Activated T-helper 17 cell treated with anti-CD3 and anti-CD28 coated beads, Interleukin-2, amount 50 U/mL, for 72 hours (primary cell): ENCODE measurements around the gene SYT1. TPM values are rescaled to one million over a fixed set of nuclear protein-coding genes. Genes with fewer than 3 reads are reported as not detected.
"Not testable (repeated sequence)": the region's sequence is repeated elsewhere in the genome, so short reads cannot be mapped to it uniquely, and the experiment has no call there.

Experiments
- ATAC-seq: fragments of 150-1000 bp; cut with Tn5 transposase; replicated peaks from 2 replicates; pipeline ENCODE4 v1.10.0; 2021; ENCODE audit warnings: mild to moderate bottlenecking, moderate library complexity
- H3K27ac Mint-ChIP-seq: one replicate; pipeline ENCODE4 v1.8.0; 2022; ENCODE audit warnings: mixed read lengths
- H3K27me3 Mint-ChIP-seq: one replicate; pipeline ENCODE4 v1.8.0; 2022; ENCODE audit warnings: mixed read lengths
- H3K36me3 Mint-ChIP-seq: one replicate; pipeline ENCODE4 v1.8.0; 2022; ENCODE audit warnings: low read depth, mild to moderate bottlenecking, mixed read lengths
- H3K4me1 Mint-ChIP-seq: one replicate; pipeline ENCODE4 v1.8.0; 2022; ENCODE audit warnings: mixed read lengths
- H3K4me3 Mint-ChIP-seq: one replicate; pipeline ENCODE4 v1.8.0; 2022; ENCODE audit warnings: mild to moderate bottlenecking, mixed read lengths
- H3K9me3 Mint-ChIP-seq: one replicate; pipeline ENCODE4 v1.8.0; 2022; ENCODE audit warnings: mixed read lengths
- total RNA-seq, 2 donors: library from RNA; stranded (reverse); gene quantifications; one replicate each; pipeline ENCODE4 v1.2.3, GENCODE V29; 2022

SYT1 gene
- total RNA-seq, 2 donors from 2014 or later: not detected

GRCh38 chr12:79187032-79187431, 322.5 kb downstream of the SYT1 start:
- H3K36me3 Mint-ChIP-seq: no peaks in the 10 kb centered on the region
- H3K4me1 Mint-ChIP-seq: no peaks in the 10 kb centered on the region
- H3K4me3 Mint-ChIP-seq: no peak overlapping the region
- H3K27ac Mint-ChIP-seq: no peak overlapping the region
- peaks cover 15% of the 10 kb centered on the region for H3K9me3 Mint-ChIP-seq
- H3K27me3 Mint-ChIP-seq: no peaks in the 10 kb centered on the region
- no peak for ATAC-seq

- Mint-ChIP-seq H3K9me3 (peaks cover 16% of the 10 kb centered on the region), H3K27ac (no peak overlapping the region), H3K4me3 (no peak overlapping the region), H3K4me1 (no peaks in the 10 kb centered on the region), H3K27me3 (no peaks in the 10 kb centered on the region), H3K36me3 (no peaks in the 10 kb centered on the region)
- no peak for ATAC-seq
These were observed 326.8 kb downstream of the SYT1 start for GRCh38 chr12:79191391-79191790.

- ATAC-seq: no peak
- H3K36me3 Mint-ChIP-seq: no peaks in the 10 kb centered on the region
These were observed 330.0 kb downstream of the SYT1 start for GRCh38 chr12:79194595-79194994.

GRCh38 chr12:79199166-79199565, 334.6 kb downstream of the SYT1 start:
- no peaks in the 10 kb centered on the region for H3K27me3 Mint-ChIP-seq
- no peaks in the 10 kb centered on the region for H3K36me3 Mint-ChIP-seq
- H3K4me1 Mint-ChIP-seq: no peaks in the 10 kb centered on the region
- no peak for ATAC-seq
- H3K4me3 Mint-ChIP-seq: no peak overlapping the region
- peaks cover 4% of the 10 kb centered on the region for H3K9me3 Mint-ChIP-seq
- no peak overlapping the region for H3K27ac Mint-ChIP-seq

More at GRCh38 chr12:79194595-79194994, 330.0 kb downstream of the SYT1 start:
- no peaks in the 10 kb centered on the region for H3K27me3 Mint-ChIP-seq
- no peak overlapping the region for H3K27ac Mint-ChIP-seq
- no peak overlapping the region for H3K4me3 Mint-ChIP-seq
- no peaks in the 10 kb centered on the region for H3K4me1 Mint-ChIP-seq
- H3K9me3 Mint-ChIP-seq: peaks cover 10% of the 10 kb centered on the region

GRCh38 chr12:79200176-79200575, 335.6 kb downstream of the SYT1 start:
- ATAC-seq: no peak
- Mint-ChIP-seq H3K9me3 (peaks cover 4% of the 10 kb centered on the region), H3K27me3 (no peaks in the 10 kb centered on the region), H3K36me3 (no peaks in the 10 kb centered on the region), H3K27ac (no peak overlapping the region), H3K4me1 (no peaks in the 10 kb centered on the region), H3K4me3 (no peak overlapping the region)

- ATAC-seq: no peak
- H3K9me3 Mint-ChIP-seq: peaks cover 4% of the 10 kb centered on the region
- no peaks in the 10 kb centered on the region for H3K27me3 Mint-ChIP-seq
- H3K27ac Mint-ChIP-seq: no peak overlapping the region
- no peaks in the 10 kb centered on the region for H3K36me3 Mint-ChIP-seq
- H3K4me1 Mint-ChIP-seq: no peaks in the 10 kb centered on the region
- H3K4me3 Mint-ChIP-seq: no peak overlapping the region
These were observed 338.6 kb downstream of the SYT1 start for GRCh38 chr12:79203058-79203647.

GRCh38 chr12:79206871-79207270, 342.3 kb downstream of the SYT1 start:
- no peak overlapping the region for H3K27ac Mint-ChIP-seq
- no peaks in the 10 kb centered on the region for H3K36me3 Mint-ChIP-seq
- no peaks in the 10 kb centered on the region for H3K4me1 Mint-ChIP-seq
- no peaks in the 10 kb centered on the region for H3K27me3 Mint-ChIP-seq
- no peak overlapping the region for H3K4me3 Mint-ChIP-seq
- no peak for ATAC-seq
- peaks cover 11% of the 10 kb centered on the region for H3K9me3 Mint-ChIP-seq

GRCh38 chr12:79210403-79210802, 345.8 kb downstream of the SYT1 start:
- not testable (repeated sequence) for H3K27ac Mint-ChIP-seq, H3K9me3 Mint-ChIP-seq, H3K27me3 Mint-ChIP-seq, H3K36me3 Mint-ChIP-seq, ATAC-seq, H3K4me3 Mint-ChIP-seq, H3K4me1 Mint-ChIP-seq

- Mint-ChIP-seq H3K27me3 (no peaks in the 10 kb centered on the region), H3K9me3 (peaks cover 10% of the 10 kb centered on the region), H3K4me1 (no peaks in the 10 kb centered on the region), H3K4me3 (no peak overlapping the region), H3K27ac (no peak overlapping the region), H3K36me3 (no peaks in the 10 kb centered on the region)
- no peak for ATAC-seq
These were observed 352.7 kb downstream of the SYT1 start for GRCh38 chr12:79217306-79217705.

GRCh38 chr12:79223210-79223609, 358.6 kb downstream of the SYT1 start:
- no peak overlapping the region for H3K4me3 Mint-ChIP-seq
- no peak for ATAC-seq
- no peaks in the 10 kb centered on the region for H3K36me3 Mint-ChIP-seq
- no peaks in the 10 kb centered on the region for H3K4me1 Mint-ChIP-seq
- no peak overlapping the region for H3K27ac Mint-ChIP-seq
- peaks cover 23% of the 10 kb centered on the region for H3K9me3 Mint-ChIP-seq
- H3K27me3 Mint-ChIP-seq: no peaks in the 10 kb centered on the region

- no peak for ATAC-seq
- Mint-ChIP-seq H3K27ac (no peak overlapping the region), H3K4me1 (no peaks in the 10 kb centered on the region), H3K4me3 (no peak overlapping the region), H3K27me3 (no peaks in the 10 kb centered on the region), H3K9me3 (peaks cover 29% of the 10 kb centered on the region), H3K36me3 (no peaks in the 10 kb centered on the region)
These were observed 359.2 kb downstream of the SYT1 start for GRCh38 chr12:79223761-79224160.

- H3K4me1 Mint-ChIP-seq: no peaks in the 10 kb centered on the region
- no peaks in the 10 kb centered on the region for H3K27me3 Mint-ChIP-seq
- H3K4me3 Mint-ChIP-seq: no peak overlapping the region
- peaks cover 23% of the 10 kb centered on the region for H3K9me3 Mint-ChIP-seq
- no peaks in the 10 kb centered on the region for H3K36me3 Mint-ChIP-seq
- no peak overlapping the region for H3K27ac Mint-ChIP-seq
- ATAC-seq: no peak
These were observed 362.5 kb downstream of the SYT1 start for GRCh38 chr12:79227091-79227490.

- H3K27me3 Mint-ChIP-seq: no peaks in the 10 kb centered on the region
- ATAC-seq: no peak
- no peak overlapping the region for H3K27ac Mint-ChIP-seq
- peaks cover 23% of the 10 kb centered on the region for H3K9me3 Mint-ChIP-seq
- no peaks in the 10 kb centered on the region for H3K36me3 Mint-ChIP-seq
- H3K4me3 Mint-ChIP-seq: no peak overlapping the region
- no peaks in the 10 kb centered on the region for H3K4me1 Mint-ChIP-seq
These were observed 363.1 kb downstream of the SYT1 start for GRCh38 chr12:79227646-79228045.

GRCh38 chr12:79233341-79233781, 368.8 kb downstream of the SYT1 start:
- H3K4me3 Mint-ChIP-seq: no peak overlapping the region
- no peaks in the 10 kb centered on the region for H3K4me1 Mint-ChIP-seq
- H3K36me3 Mint-ChIP-seq: no peaks in the 10 kb centered on the region
- no peak for ATAC-seq
- H3K9me3 Mint-ChIP-seq: peaks cover 15% of the 10 kb centered on the region
- no peaks in the 10 kb centered on the region for H3K27me3 Mint-ChIP-seq
- H3K27ac Mint-ChIP-seq: no peak overlapping the region

- Mint-ChIP-seq H3K36me3 (no peaks in the 10 kb centered on the region), H3K27me3 (no peaks in the 10 kb centered on the region), H3K4me1 (no peaks in the 10 kb centered on the region), H3K9me3 (peaks cover 7% of the 10 kb centered on the region), H3K4me3 (no peak overlapping the region), H3K27ac (no peak overlapping the region)
- no peak for ATAC-seq
These were observed 372.3 kb downstream of the SYT1 start for GRCh38 chr12:79236920-79237319.

- H3K27me3 Mint-ChIP-seq: no peaks in the 10 kb centered on the region
- ATAC-seq: no peak
- no peaks in the 10 kb centered on the region for H3K4me1 Mint-ChIP-seq
- no peak overlapping the region for H3K4me3 Mint-ChIP-seq
- H3K9me3 Mint-ChIP-seq: peaks cover 11% of the 10 kb centered on the region
- no peaks in the 10 kb centered on the region for H3K36me3 Mint-ChIP-seq
- H3K27ac Mint-ChIP-seq: no peak overlapping the region
These were observed 373.7 kb downstream of the SYT1 start for GRCh38 chr12:79238246-79238645.
